Measurements from ENCODE around the gene SEMA4F.

The SEMA4F gene

GRCh38 chr2:74646201-74646600, 7.8 kb upstream of the SEMA4F start:
- DNase-seq: no peak
- TF ChIP-seq GATA1 (IDR thresholded peaks at IDR 0.05; ENCODE audit: low read depth, low read length): no peak
- TF ChIP-seq POLR2A (IDR thresholded peaks at IDR 0.05; ENCODE audit: low read length): no peak

DNA sequence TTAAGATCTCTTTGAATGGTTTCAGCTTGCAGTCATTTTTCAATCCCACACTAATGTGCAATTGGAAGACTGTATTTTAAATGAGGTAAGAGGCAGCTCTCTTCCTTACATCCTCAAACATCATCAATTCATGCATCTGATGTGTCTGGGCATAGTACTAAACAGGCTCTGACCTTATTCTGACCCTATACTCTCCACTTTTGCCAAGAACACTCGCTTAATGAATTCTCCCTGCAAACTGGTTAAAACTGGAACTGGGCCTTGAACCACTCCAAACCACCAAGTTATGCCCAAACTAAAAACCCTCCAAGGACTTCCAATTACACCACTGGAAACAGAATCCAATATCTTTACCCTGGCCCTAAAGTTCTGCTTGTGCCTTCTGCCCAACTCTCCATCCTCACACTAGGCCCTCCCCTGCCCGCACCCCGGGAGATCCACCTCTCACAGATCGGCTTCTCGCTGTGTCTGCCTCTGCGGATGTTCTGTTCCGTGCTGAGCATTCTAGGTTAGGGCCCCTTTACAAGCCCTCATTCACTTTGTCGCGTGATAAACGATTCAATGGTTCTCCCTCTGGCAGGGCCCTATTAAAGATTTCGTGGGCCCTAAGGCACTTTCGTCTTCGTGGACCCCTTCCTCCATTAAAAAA, 7.1 kb upstream of the SEMA4F start:
- TF ChIP-seq GATA1 (IDR thresholded peaks at IDR 0.05; ENCODE audit: low read depth, low read length): no peak
- no peak for TF ChIP-seq POLR2A (IDR thresholded peaks at IDR 0.05; ENCODE audit: low read length)

GRCh38 chr2:74648009-74648443, 6.0 kb upstream of the SEMA4F start, which contains the start of gene M1AP:
TSS of gene M1AP (minus strand) at chr2:74648330. CDS start at chr2:74640275, 8,055 bp downstream.
- DNase-seq: peak in 1 of 2 experiments; percentile 14
- TF ChIP-seq GATA1 (IDR thresholded peaks at IDR 0.05; ENCODE audit: low read depth, low read length): no peak
- TF ChIP-seq POLR2A (IDR thresholded peaks at IDR 0.05; ENCODE audit: low read length): no peak

More for the DNA sequence above, 7.1 kb upstream of the SEMA4F start:
- no peak for DNase-seq

- DNase-seq: no peak
- TF ChIP-seq POLR2A (IDR thresholded peaks at IDR 0.05; ENCODE audit: low read length) (no peak), GATA1 (IDR thresholded peaks at IDR 0.05; ENCODE audit: low read depth, low read length) (no peak)
Observed at GRCh38 chr2:74653589-74653984, 460 bp upstream of the SEMA4F start.

- TF ChIP-seq POLR2A (IDR thresholded peaks at IDR 0.05; ENCODE audit: low read length) (no peak), GATA1 (IDR thresholded peaks at IDR 0.05; ENCODE audit: low read depth, low read length) (no peak)
- DNase-seq: no peak
Observed at GRCh38 chr2:74655579-74655978, 1.5 kb downstream of the SEMA4F start.

DNA sequence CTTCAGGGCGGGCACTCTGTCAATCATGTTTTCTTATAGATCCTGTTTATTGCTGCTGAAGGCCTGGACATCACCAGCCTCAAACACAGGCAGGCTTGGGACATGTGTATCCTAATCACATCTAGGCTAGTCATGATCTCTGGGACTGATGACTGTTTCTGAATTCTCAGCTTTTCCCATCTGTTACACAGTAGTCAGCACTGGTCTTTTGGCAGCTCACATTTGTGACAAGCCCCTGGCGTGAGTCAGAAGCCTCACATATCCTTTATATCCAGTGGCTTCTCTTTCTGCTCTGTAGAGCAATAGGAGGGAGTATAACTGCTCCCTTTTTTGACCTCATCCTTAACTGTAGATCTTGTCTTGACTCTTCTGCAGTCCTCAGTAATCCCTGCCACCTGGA, 4.5 kb downstream of the SEMA4F start:
- DNase-seq: no peak

GRCh38 chr2:74659462-74659861, 5.4 kb downstream of the SEMA4F start:
- TF ChIP-seq GATA1 (IDR thresholded peaks at IDR 0.05; ENCODE audit: low read depth, low read length): no peak
- no peak for TF ChIP-seq POLR2A (IDR thresholded peaks at IDR 0.05; ENCODE audit: low read length)
- no peak for DNase-seq

More for the DNA sequence above, 4.5 kb downstream of the SEMA4F start:
- TF ChIP-seq POLR2A (IDR thresholded peaks at IDR 0.05; ENCODE audit: low read length) (no peak), GATA1 (IDR thresholded peaks at IDR 0.05; ENCODE audit: low read depth, low read length) (no peak)

DNA sequence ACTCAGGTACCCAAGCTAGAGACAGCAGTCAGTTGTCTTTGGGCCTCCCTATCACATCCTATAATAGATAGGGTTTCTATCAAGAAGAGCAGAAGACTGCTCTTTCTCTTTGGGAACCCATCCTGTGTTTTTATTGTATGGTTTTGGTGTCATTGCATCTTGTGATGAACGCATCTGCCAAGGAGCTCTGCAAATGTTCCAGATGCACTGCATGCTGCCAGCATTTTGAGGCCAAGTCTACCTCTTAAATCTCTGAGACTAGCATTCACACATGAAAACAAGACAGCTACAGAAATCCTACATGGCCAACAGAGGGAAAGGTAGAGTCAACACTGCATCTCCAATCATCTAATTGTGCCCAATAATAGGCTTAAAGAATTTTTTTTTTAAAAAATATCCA, 14.0 kb downstream of the SEMA4F start:
- no peak for DNase-seq
- TF ChIP-seq POLR2A (IDR thresholded peaks at IDR 0.05; ENCODE audit: low read length) (no peak), GATA1 (IDR thresholded peaks at IDR 0.05; ENCODE audit: low read depth, low read length) (no peak)

- TF ChIP-seq POLR2A (IDR thresholded peaks at IDR 0.05; ENCODE audit: low read length) (no peak), GATA1 (IDR thresholded peaks at IDR 0.05; ENCODE audit: low read depth, low read length) (no peak)
- DNase-seq: no peak
Observed at GRCh38 chr2:74670263-74670662, 16.2 kb downstream of the SEMA4F start.

DNA sequence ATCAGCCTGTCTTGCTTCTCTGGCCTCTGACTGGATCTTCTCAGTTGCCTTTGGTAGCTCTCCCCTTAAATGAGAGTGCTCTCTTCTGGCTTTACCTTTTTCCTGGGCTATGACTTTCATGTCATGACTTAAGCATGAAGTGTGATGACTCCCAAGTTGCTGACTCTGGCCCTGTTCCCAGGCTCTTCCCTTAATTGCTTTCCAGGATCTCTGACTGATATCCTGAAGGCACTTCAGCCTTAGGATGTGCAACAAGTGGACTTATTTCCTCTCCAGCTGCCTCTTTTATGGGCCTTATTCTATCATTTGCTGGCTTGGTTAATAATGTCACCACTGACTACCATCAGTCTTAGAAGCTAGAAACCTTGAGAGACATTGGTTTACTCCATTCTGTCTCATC, 17.4 kb downstream of the SEMA4F start:
- no peak for DNase-seq
- no peak for TF ChIP-seq POLR2A (IDR thresholded peaks at IDR 0.05; ENCODE audit: low read length)
- TF ChIP-seq GATA1 (IDR thresholded peaks at IDR 0.05; ENCODE audit: low read depth, low read length): no peak

DNA sequence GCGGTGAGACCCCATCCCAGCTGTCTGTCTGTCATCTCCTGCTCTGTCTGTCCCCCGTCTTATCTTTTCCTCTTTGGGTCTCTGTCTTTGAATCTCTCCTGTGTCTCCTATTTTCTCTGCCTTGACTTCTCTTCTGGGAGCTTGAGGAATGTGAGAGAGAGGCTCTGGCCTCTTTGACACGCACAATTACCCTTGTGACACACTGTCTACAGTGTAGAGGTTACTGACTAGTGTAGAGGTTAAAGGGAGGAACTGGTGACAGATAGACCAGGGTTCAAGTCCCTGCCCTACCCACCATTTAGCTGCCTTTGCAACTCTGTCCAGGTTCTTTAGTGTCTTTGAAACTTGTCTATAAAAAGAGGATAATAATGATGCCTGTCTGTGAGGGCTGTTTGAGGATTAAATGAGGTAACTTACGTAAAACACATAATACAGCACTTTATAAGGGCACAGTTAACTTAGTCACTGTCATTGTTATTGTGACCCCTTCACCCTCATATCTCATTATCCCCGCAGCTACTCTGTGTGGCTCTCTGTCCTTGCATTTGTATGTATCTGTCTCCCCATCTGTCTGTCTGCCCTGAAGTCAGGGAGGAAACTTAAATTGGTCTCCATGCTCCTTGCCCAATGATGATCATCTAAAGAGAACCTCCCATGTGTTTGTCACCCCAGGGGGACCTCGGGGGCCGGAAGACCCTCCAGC, 19.9 kb downstream of the SEMA4F start:
- no peak for DNase-seq
- TF ChIP-seq GATA1 (IDR thresholded peaks at IDR 0.05; ENCODE audit: low read depth, low read length) (no peak), POLR2A (IDR thresholded peaks at IDR 0.05; ENCODE audit: low read length) (no peak)

DNA sequence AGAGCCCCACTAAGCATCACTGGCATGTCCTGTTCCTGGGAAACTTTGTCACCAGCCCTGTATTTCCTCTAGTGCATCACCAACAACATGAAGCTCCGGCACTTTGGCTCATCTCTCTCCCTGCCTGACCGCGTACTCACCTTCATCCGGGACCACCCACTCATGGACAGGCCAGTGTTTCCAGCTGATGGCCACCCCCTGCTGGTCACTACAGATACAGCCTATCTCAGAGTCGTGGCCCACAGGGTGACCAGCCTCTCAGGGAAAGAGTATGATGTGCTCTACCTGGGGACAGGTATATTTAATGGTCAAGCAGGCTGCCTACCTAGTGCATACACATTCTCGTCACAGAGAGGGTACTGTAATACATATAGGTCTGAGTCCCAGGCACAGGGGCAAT, 21.0 kb downstream of the SEMA4F start:
- TF ChIP-seq POLR2A (IDR thresholded peaks at IDR 0.05; ENCODE audit: low read length) (no peak), GATA1 (IDR thresholded peaks at IDR 0.05; ENCODE audit: low read depth, low read length) (no peak)
- no peak for DNase-seq

GRCh38 chr2:74676331-74676730, 22.3 kb downstream of the SEMA4F start:
- DNase-seq: no peak
- TF ChIP-seq POLR2A (IDR thresholded peaks at IDR 0.05; ENCODE audit: low read length): no peak
- no peak for TF ChIP-seq GATA1 (IDR thresholded peaks at IDR 0.05; ENCODE audit: low read depth, low read length)

DNA sequence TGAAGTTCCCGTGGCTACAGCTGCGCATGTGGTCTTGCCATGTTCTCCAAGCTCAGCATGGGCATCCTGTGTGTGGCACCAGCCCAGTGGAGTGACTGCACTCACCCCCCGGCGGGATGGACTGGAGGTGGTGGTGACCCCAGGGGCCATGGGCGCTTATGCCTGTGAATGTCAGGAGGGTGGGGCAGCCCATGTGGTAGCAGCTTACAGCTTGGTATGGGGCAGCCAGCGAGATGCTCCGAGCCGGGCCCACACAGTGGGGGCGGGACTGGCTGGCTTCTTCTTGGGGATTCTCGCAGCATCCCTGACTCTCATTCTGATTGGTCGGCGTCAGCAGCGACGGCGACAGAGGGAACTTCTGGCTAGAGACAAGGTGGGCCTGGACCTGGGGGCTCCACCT, 25.6 kb downstream of the SEMA4F start:
- no peak for DNase-seq
- TF ChIP-seq GATA1 (IDR thresholded peaks at IDR 0.05; ENCODE audit: low read depth, low read length) (no peak), POLR2A (IDR thresholded peaks at IDR 0.05; ENCODE audit: low read length) (no peak)

DNA sequence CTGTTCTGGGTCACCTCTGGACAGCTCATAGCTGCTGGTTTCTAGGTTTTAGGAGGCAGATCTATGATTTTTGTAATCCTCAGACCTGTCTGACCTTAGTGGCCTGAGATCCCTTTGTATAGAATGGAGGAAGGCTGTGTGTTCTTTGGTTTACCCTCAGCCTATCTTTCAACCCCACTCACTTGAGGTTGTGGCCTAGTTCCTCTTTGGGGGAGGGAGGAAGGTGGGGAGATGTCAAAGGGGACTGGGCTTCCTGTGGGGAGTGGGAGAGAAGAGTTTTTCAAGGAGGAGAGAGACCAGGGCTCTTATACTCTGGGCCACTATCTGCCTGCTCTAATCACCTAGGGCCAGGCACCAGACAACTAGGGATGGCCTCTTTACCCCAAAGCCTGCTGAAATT, 28.5 kb downstream of the SEMA4F start:
- TF ChIP-seq GATA1 (IDR thresholded peaks at IDR 0.05; ENCODE audit: low read depth, low read length): no peak
- TF ChIP-seq POLR2A (IDR thresholded peaks at IDR 0.05; ENCODE audit: low read length): no peak
- no peak for DNase-seq
